ENCODE measurements around the gene LDLRAD3.
"Not testable (repeated sequence)": the region's sequence is repeated elsewhere in the genome, so short reads cannot be mapped to it uniquely, and the experiment has no call there.

Gene LDLRAD3, protein sequence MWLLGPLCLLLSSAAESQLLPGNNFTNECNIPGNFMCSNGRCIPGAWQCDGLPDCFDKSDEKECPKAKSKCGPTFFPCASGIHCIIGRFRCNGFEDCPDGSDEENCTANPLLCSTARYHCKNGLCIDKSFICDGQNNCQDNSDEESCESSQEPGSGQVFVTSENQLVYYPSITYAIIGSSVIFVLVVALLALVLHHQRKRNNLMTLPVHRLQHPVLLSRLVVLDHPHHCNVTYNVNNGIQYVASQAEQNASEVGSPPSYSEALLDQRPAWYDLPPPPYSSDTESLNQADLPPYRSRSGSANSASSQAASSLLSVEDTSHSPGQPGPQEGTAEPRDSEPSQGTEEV

GRCh38 chr11:35943713-35944502 lies at the start of gene LDLRAD3:
TSS of gene LDLRAD3 (plus strand) at chr11:35944062. CDS start at chr11:35944099, 37 bp downstream.
- DNase-seq, result peak; percentile 68

GRCh38 chr11:35897019-35897418 lies 46.8 kb upstream of the LDLRAD3 start:
- DNase-seq, result no peak

- DNase-seq, result no peak
Observed at GRCh38 chr11:35902961-35903360, 40.9 kb upstream of the LDLRAD3 start.

DNA sequence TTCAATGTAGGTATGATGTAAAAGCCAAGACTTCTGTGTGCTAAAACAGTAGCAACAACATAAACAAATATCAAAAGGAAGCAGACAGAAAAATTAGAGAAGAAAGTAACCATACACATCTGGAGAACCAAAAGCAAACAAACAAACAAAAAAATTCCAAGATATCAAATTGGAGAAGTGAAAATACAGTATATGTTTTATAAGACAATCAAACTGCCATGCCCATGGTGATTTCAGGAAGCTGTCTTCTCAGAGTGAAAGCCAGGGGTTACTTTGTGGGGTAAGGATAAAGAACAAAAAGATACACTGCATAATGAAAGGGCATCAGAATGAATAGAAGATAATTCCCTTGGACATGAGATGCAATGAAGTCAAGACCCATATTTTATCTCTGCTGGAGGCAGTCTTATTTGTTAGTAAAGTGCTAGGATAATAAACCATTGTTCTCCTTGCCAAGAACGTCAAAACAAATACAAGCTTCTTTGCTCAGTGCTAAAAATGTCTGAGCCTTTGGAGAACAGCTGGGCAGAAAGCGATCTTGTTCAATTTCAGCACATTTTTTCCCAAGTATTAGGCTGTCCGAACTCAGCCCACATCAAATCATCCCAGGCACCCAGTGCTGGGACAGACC lies 38.1 kb upstream of the LDLRAD3 start:
- DNase-seq, result no peak

DNA sequence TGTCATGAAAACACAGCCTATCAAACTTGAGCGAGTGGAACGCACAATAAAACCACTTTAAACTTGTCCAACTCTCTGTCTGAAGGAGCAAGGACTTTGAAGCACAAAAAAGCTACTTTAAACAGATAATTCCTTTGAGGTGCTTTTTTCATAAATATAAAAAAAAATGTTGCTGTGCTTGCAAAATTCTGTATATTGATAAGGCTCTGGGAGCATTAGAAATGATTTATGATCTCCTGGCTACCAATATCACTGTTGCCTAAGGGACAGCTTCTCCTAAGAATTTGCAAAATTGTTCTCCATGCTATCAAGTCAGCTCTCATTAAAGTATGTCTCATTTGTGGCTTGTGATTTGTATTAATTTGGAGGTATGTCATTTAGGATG lies 37.6 kb upstream of the LDLRAD3 start:
- DNase-seq, result no peak

DNA sequence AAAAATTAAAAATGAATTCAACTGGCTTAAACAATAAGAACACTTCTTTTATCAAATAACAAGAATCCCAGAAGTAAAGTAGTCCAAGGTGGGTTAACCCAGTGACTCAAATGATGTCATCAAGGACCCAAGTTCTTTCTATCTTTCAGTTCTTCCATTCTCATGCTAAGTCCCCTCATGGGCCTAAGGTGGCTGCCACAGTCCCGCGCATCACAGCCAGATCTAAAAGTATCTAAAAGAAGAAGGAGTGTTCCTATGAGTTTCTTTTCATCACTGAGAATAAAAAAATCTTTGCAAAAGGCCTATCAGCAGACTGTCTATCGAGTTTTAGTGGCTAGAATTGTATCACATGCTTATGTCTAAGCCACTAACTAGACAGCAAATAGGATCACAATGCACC lies 37.2 kb upstream of the LDLRAD3 start:
- no peak for DNase-seq

DNA sequence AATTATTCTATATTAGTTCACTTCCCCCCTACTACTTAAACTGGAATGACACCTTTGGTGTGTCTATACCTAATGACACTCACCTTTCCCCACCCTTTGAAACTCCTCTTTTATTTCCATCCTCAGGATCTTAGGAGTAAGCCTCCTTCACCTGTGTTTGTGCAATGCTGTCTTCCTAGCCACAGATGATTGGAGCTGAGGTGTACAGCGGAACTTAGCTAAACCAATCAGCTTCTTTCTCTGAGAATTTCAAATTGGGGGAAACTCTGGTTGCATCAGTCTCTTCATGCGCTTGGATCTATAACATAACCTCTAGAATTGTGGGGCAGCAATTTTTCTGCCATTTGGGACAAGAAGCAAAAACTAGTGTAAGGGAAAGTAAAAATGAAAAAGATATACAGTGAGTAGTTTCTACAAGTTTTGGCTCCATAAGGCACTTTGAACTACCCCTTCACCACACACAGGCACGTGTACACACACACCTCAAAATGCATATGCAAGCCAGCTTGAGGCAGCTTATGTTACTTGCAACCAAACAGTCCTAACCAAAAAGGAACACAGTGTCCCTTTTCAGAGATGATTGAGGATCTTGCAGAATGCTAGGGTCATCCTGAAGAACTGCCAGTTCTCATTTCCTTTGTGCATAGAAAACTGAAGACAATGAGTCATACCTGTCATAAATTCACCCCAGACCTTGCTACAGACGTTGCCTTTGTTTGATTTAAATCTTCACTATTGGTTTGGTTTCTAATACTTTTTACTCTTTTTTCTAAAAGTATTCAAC lies 36.0 kb upstream of the LDLRAD3 start:
- peak; percentile 46 for DNase-seq

DNA sequence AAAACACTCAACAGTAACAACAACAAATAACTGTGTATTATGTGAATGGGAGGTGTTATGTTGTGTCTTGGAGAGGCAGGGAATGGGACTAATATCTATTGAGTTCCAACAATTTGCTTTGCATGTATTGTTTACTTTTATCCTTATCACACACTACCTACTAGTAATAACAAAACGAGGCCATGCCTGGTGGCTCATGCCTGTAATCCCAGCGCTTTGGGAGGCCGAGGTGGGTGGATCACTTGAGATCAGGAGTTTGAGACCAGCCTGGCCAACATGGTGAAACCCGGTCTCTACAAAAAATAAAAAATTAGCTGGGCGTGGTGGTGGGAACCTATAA lies 35.5 kb upstream of the LDLRAD3 start:
- DNase-seq, result not testable (repeated sequence)

DNA sequence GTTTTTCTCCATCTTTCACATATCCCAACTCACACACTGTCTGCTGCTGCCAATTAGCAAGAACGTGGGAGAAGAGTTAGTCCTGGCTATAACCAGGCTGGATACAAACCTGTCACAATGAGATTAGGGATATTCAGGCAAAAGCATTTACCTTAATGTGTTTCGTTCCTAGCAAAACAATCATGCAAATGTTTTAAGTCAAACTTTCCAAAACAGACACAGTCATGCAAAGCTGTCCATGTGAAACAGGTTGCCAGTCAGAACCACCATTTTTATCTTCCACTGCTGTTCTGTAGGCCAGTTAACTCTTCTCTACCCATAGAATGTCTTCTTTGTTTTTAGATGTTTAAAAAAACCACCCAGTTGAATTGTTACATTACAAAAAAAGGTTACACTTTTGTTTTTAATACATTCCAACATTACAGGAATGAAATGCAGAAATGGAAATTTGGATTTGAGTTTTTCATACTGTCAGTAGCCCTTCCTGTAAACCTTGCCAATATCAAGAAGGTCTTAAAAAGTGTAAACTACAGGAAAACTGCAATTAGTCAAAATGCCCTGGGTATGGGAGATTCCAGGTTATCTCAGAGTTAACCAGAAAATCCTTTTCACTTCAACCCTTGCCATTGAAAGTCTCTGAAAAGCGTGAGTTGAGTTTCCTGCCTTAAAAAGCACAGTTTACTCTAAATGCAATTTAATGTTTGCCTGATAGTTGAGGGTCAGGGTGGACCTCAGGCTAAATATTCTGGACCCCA lies 34.2 kb upstream of the LDLRAD3 start:
- DNase-seq, result no peak

GRCh38 chr11:35911013-35911412 lies 32.8 kb upstream of the LDLRAD3 start:
- DNase-seq, result no peak

DNA sequence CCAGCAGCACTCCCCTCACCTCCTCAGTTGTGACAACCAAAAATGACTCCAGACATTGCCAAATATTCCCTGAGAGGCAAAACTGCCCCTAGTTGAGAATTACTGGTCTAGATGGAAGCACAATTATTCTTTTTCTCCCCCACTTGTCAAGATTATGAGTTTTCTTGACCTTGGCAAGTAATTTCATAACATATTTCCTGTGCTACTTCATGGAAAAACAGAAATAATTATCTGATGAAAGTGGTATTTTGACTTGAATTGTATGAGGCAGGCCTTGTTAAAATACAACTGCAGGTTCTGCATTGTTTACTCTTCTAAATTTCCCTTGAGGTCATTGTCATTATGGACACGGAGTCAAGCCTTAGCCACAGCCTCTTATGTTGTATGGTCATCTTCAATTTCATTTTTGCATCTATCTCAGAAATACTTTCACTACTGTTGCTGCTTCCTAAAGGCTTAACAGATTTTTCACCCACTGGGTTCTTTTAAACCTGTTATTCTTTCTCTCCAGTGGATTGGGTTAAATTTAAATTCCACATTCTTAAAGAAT lies 32.2 kb upstream of the LDLRAD3 start:
- no peak for DNase-seq

DNA sequence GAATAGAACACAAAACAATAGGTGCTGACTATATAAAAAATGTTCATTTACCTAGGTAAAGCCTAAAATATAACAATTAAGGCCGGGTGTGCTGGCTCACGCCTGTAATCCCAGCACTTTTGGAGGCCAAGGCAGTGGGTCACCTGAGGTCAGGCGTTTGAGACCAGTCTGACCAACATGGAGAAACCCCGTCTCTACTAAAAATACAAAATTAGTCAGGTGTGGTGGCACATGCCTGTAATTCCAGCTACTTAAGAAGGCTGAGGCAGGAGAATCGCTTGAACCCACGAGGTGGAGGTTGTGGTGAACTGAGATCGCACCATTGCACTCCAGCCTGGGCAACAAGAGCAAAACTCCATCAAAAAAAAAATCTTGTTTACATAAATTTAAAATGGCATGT lies 31.4 kb upstream of the LDLRAD3 start:
- DNase-seq, result not testable (repeated sequence)

GRCh38 chr11:35912883-35913624 lies 30.8 kb upstream of the LDLRAD3 start:
- DNase-seq, result no peak

GRCh38 chr11:35914816-35915215 lies 29.0 kb upstream of the LDLRAD3 start:
- DNase-seq, result no peak

GRCh38 chr11:35916270-35916669 lies 27.6 kb upstream of the LDLRAD3 start:
- DNase-seq, result no peak

DNA sequence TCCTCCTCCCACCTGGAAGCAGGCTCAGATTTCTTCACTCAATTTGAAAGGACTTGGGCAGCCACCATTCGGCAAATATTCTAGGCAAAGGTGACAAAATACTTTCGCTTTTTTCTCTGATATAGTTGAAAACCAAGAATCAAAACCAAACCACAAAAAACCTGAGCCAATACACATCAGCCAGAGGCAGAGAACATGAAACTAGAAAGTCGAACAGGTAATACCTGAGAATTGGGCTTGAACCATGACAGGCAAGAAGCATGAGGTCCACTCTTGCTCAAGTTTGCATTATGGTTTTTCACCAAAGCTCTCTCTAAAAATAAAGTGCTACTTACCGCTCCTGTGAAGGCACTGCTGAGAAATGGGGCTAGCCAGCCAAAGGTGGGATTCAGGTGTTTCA lies 26.2 kb upstream of the LDLRAD3 start:
- no peak for DNase-seq

- DNase-seq, result no peak
Observed at GRCh38 chr11:35918716-35919115, 25.1 kb upstream of the LDLRAD3 start.

- no peak for DNase-seq
Observed at GRCh38 chr11:35919244-35919643, 24.6 kb upstream of the LDLRAD3 start.

GRCh38 chr11:35923452-35923851 lies 20.4 kb upstream of the LDLRAD3 start:
- no peak for DNase-seq

DNA sequence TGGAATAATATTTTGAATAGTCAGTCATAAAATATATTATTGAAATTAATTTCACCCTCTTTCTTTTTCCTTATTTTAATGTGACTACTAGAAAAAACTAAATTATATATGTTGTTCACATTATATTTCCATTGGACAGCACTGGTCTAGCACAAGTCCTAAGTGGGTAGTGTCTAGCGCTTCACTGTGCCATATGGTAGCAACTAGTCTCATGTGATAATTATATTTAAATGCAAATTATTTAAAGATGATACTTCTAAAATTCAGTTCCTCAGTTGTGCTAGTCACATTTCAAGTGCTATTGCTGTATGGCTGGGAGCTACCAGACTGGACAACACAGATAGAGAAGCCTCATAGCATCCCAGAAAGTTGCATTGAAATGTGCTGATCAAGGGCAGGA lies 19.1 kb upstream of the LDLRAD3 start:
- DNase-seq, result no peak

GRCh38 chr11:35927104-35927503 lies 16.8 kb upstream of the LDLRAD3 start:
- no peak for DNase-seq

Measured in NCI-H226 (cell line).